CD4-positive, CD25-positive, alpha-beta regulatory T cell (primary cell): ENCODE measurements around the gene CHD1. TPM values are rescaled to one million over a fixed set of nuclear protein-coding genes. Genes with fewer than 3 reads are reported as not detected.

Experiments
- ATAC-seq, 2 donors: fragments of 150-1000 bp; cut with Tn5 transposase; one replicate each; pipeline ENCODE4 v1.10.0; 2021; ENCODE audit warnings: low read depth in 2 of 2, moderate number of reproducible peaks in 2 of 2, moderate library complexity in 1 of 2
- DNase-seq, 3 donors: peaks; one replicate each; pipeline versions ENCODE4 v3.0.0 to v3.0.0-alpha.2; 2012 to 2022; ENCODE audit warnings: mixed read lengths in 1 of 3
- H3K27ac ChIP-seq: one replicate; pipeline ENCODE4 v1.7.0; 2013; ENCODE audit warnings: mild to moderate bottlenecking, low read length; ENCODE audit not compliant: insufficient read depth, poor library complexity, severe bottlenecking
- H3K27me3 ChIP-seq: one replicate; pipeline ENCODE4 v1.7.0; 2013; ENCODE audit warnings: low read length; ENCODE audit not compliant: control insufficient read depth, insufficient read depth
- H3K36me3 ChIP-seq: one replicate; pipeline ENCODE4 v1.7.0; 2013; ENCODE audit warnings: mild to moderate bottlenecking, low read length, moderate library complexity; ENCODE audit not compliant: control insufficient read depth, insufficient read depth
- H3K4me1 ChIP-seq: 2 replicates; pipeline ENCODE4 v1.7.0; 2013; ENCODE audit warnings: mild to moderate bottlenecking, low read length; ENCODE audit not compliant: insufficient read depth, control insufficient read depth, poor library complexity, severe bottlenecking
- H3K4me3 ChIP-seq: one replicate; pipeline ENCODE4 v1.7.0; 2013; ENCODE audit warnings: low read depth, mild to moderate bottlenecking, low read length, moderate library complexity
- H3K9me3 ChIP-seq, 2 experiments: 1 replicate in 1 of 2; 2 replicates in 1 of 2; pipeline ENCODE4 v1.7.0; 2013; ENCODE audit warnings: low read length in 2 of 2, mild to moderate bottlenecking in 1 of 2, moderate library complexity in 1 of 2; ENCODE audit not compliant: control insufficient read depth in 2 of 2
- H3K27ac Mint-ChIP-seq, 3 donors: one replicate each; pipeline ENCODE4 v1.8.0; 2020 to 2022; ENCODE audit warnings: mild to moderate bottlenecking in 3 of 3, mixed read lengths in 3 of 3, moderate library complexity in 2 of 3
- H3K27me3 Mint-ChIP-seq: one replicate; pipeline ENCODE4 v1.8.0; 2022; ENCODE audit warnings: mild to moderate bottlenecking, mixed read lengths
- H3K36me3 Mint-ChIP-seq: one replicate; pipeline ENCODE4 v1.8.0; 2020; ENCODE audit warnings: mixed read lengths
- H3K4me1 Mint-ChIP-seq, 4 donors: one replicate each; pipeline ENCODE4 v1.8.0; 2020 to 2022; ENCODE audit warnings: mixed read lengths in 4 of 4, mild to moderate bottlenecking in 1 of 4
- H3K4me3 Mint-ChIP-seq, 4 donors: one replicate each; pipeline ENCODE4 v1.8.0; 2020 to 2022; ENCODE audit warnings: mild to moderate bottlenecking in 4 of 4, mixed read lengths in 4 of 4, moderate library complexity in 3 of 4
- H3K9me3 Mint-ChIP-seq, 7 donors: one replicate each; pipeline ENCODE4 v1.8.0; 2020 to 2022; ENCODE audit warnings: mixed read lengths in 7 of 7, mild to moderate bottlenecking in 3 of 7, moderate library complexity in 2 of 7
- polyA plus RNA-seq, 4 donors: library from polyadenylated mRNA; unstranded; fragments of 300-500 nt; fragmentation: Illumina TruSeq; gene quantifications; one replicate each; pipeline ENCODE4 v1.2.3, GENCODE V29; 2021
- total RNA-seq: library from RNA; stranded (reverse); gene quantifications from one replicate; pipeline ENCODE4 v1.2.3, GENCODE V29; 2022

The CHD1 gene
- total and polyA plus RNA-seq, 5 donors from 2014 or later, result 7.8 to 172 (median 9.1) TPM

- no peaks in the 10 kb centered on the region for H3K9me3 ChIP-seq
- peaks cover 0 to 1% (median 0%) of the 10 kb centered on the region in 7 donors for H3K9me3 Mint-ChIP-seq
- H3K27ac ChIP-seq, result no peak overlapping the region
- peaks cover 4% of the 10 kb centered on the region for H3K27me3 Mint-ChIP-seq
- H3K27ac Mint-ChIP-seq, result no peak overlapping the region
- no peaks in the 10 kb centered on the region for H3K27me3 ChIP-seq
- no peak for ATAC-seq
- H3K4me3 Mint-ChIP-seq, result no peak overlapping the region
- peaks cover 0 to 3% (median 0%) of the 10 kb centered on the region in 4 donors for H3K4me1 Mint-ChIP-seq
- H3K36me3 ChIP-seq, result no peaks in the 10 kb centered on the region
- H3K36me3 Mint-ChIP-seq, result no peaks in the 10 kb centered on the region
- no peaks in the 10 kb centered on the region for H3K4me1 ChIP-seq
- no peak overlapping the region for H3K4me3 ChIP-seq
- DNase-seq, result no peak
Measured at GRCh38 chr5:98954392-98955028, 25.7 kb upstream of the CHD1 start.

GRCh38 chr5:98942847-98943246 is 14.0 kb upstream of the CHD1 start:
- no peaks in the 10 kb centered on the region for H3K9me3 Mint-ChIP-seq
- H3K27ac Mint-ChIP-seq, result peak overlapping the region in 2 of 3 donors; percentile 23 to 71
- H3K36me3 Mint-ChIP-seq, result peaks cover 7% of the 10 kb centered on the region
- Histone ChIP-seq H3K27ac (no peak overlapping the region), H3K4me1 (no peaks in the 10 kb centered on the region), H3K4me3 (no peak overlapping the region), H3K9me3 (no peaks in the 10 kb centered on the region), H3K36me3 (no peaks in the 10 kb centered on the region), H3K27me3 (no peaks in the 10 kb centered on the region)
- no peak overlapping the region for H3K4me3 Mint-ChIP-seq
- peaks cover 22 to 57% (median 36%) of the 10 kb centered on the region in 4 donors for H3K4me1 Mint-ChIP-seq
- ATAC-seq, result no peak
- H3K27me3 Mint-ChIP-seq, result no peaks in the 10 kb centered on the region
- no peak for DNase-seq

GRCh38 chr5:98941131-98941883 is 12.5 kb upstream of the CHD1 start:
- no peaks in the 10 kb centered on the region for H3K36me3 Mint-ChIP-seq
- no peaks in the 10 kb centered on the region for H3K36me3 ChIP-seq
- no peak overlapping the region for H3K4me3 ChIP-seq
- peaks cover 4% of the 10 kb centered on the region for H3K4me1 ChIP-seq
- ATAC-seq (no peak), DNase-seq (no peak)
- no peak overlapping the region for H3K27ac ChIP-seq
- H3K4me1 Mint-ChIP-seq, result peaks cover 15 to 65% (median 36%) of the 10 kb centered on the region in 4 donors
- no peaks in the 10 kb centered on the region for H3K27me3 Mint-ChIP-seq
- no peak overlapping the region for H3K4me3 Mint-ChIP-seq
- no peaks in the 10 kb centered on the region for H3K9me3 ChIP-seq
- H3K27me3 ChIP-seq, result no peaks in the 10 kb centered on the region
- H3K27ac Mint-ChIP-seq, result peak overlapping the region; percentile 81 to 92 (median 87)
- H3K9me3 Mint-ChIP-seq, result no peaks in the 10 kb centered on the region

DNA sequence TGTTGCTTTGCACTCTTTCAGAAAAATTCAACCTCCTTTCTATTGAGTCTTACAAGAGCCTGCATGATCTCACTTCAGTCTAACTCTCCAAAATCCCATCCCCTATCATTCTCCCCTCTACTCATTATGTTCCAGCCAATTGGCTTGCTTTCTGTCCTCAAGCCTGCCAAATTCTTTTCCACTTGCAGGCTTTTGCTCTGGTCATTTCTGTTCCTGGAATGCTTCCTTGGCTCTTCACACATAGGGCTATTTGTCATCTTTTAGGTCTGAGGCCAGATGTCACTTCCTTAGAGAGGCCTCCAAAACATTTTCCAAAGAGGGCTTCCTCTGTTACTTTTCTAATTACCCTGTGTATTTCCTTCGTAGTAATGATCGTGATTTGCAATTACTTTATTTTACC is 11.8 kb upstream of the CHD1 start:
- Histone ChIP-seq H3K4me1 (peaks cover 4% of the 10 kb centered on the region), H3K9me3 (no peaks in the 10 kb centered on the region), H3K4me3 (no peak overlapping the region), H3K36me3 (no peaks in the 10 kb centered on the region), H3K27ac (no peak overlapping the region), H3K27me3 (no peaks in the 10 kb centered on the region)
- Mint-ChIP-seq H3K9me3 (no peaks in the 10 kb centered on the region), H3K4me1 (peaks cover 15 to 71% (median 35%) of the 10 kb centered on the region in 4 donors), H3K36me3 (no peaks in the 10 kb centered on the region), H3K27ac (peak overlapping the region; percentile 53 to 81 (median 64)), H3K4me3 (no peak overlapping the region), H3K27me3 (no peaks in the 10 kb centered on the region)
- no peak for ATAC-seq
- no peak for DNase-seq

- Histone ChIP-seq H3K4me1 (peaks cover 17% of the 10 kb centered on the region), H3K4me3 (no peak overlapping the region), H3K27ac (no peak overlapping the region), H3K27me3 (no peaks in the 10 kb centered on the region), H3K36me3 (no peaks in the 10 kb centered on the region), H3K9me3 (no peaks in the 10 kb centered on the region)
- no peak for ATAC-seq
- DNase-seq, result no peak
- Mint-ChIP-seq H3K4me1 (peaks cover 15 to 78% (median 51%) of the 10 kb centered on the region in 4 donors), H3K27me3 (no peaks in the 10 kb centered on the region), H3K27ac (peak overlapping the region; percentile 26 to 56 (median 33)), H3K9me3 (no peaks in the 10 kb centered on the region), H3K36me3 (no peaks in the 10 kb centered on the region), H3K4me3 (no peak overlapping the region)
Measured at GRCh38 chr5:98938464-98938863, 9.7 kb upstream of the CHD1 start.

- Histone ChIP-seq H3K27ac (peak overlapping the region; percentile 35), H3K4me3 (no peak overlapping the region), H3K9me3 (no peaks in the 10 kb centered on the region), H3K4me1 (peaks cover 24% of the 10 kb centered on the region), H3K27me3 (no peaks in the 10 kb centered on the region), H3K36me3 (no peaks in the 10 kb centered on the region)
- Mint-ChIP-seq H3K9me3 (no peaks in the 10 kb centered on the region), H3K4me1 (peaks cover 24 to 81% (median 58%) of the 10 kb centered on the region in 4 donors), H3K27me3 (no peaks in the 10 kb centered on the region), H3K4me3 (no peak overlapping the region), H3K27ac (peak overlapping the region in 1 of 3 donors; percentile 98), H3K36me3 (no peaks in the 10 kb centered on the region)
- DNase-seq (no peak), ATAC-seq (no peak)
Measured at GRCh38 chr5:98936948-98937715, 8.3 kb upstream of the CHD1 start.

GRCh38 chr5:98935206-98935605 is 6.4 kb upstream of the CHD1 start:
- no peak for DNase-seq
- H3K27ac ChIP-seq, result peak overlapping the region; percentile 100
- no peaks in the 10 kb centered on the region for H3K27me3 ChIP-seq
- peaks cover 40% of the 10 kb centered on the region for H3K4me1 ChIP-seq
- H3K36me3 ChIP-seq, result peaks cover 3% of the 10 kb centered on the region
- H3K4me1 Mint-ChIP-seq, result peaks cover 21 to 87% (median 60%) of the 10 kb centered on the region in 4 donors
- no peak overlapping the region for H3K4me3 Mint-ChIP-seq
- no peaks in the 10 kb centered on the region for H3K9me3 ChIP-seq
- H3K4me3 ChIP-seq, result no peak overlapping the region
- no peaks in the 10 kb centered on the region for H3K27me3 Mint-ChIP-seq
- peak overlapping the region; percentile 16 to 98 (median 52) for H3K27ac Mint-ChIP-seq
- no peak for ATAC-seq
- peaks cover 6% of the 10 kb centered on the region for H3K36me3 Mint-ChIP-seq
- no peaks in the 10 kb centered on the region for H3K9me3 Mint-ChIP-seq
